Middle frontal gyrus (tissue), 1 donor: ENCODE data around the gene ARPC1A.
"Not testable (repeated sequence)": the region's sequence is repeated elsewhere in the genome, so short reads cannot be mapped to it uniquely, and the experiment has no call there.

ENCODE experiments used
- DNase-seq: peaks from one replicate; pipeline ENCODE4 v3.0.0-alpha.2; 2015; ENCODE audit warnings: low spot score; ENCODE audit errors: extremely low spot score

Gene ARPC1A

DNA sequence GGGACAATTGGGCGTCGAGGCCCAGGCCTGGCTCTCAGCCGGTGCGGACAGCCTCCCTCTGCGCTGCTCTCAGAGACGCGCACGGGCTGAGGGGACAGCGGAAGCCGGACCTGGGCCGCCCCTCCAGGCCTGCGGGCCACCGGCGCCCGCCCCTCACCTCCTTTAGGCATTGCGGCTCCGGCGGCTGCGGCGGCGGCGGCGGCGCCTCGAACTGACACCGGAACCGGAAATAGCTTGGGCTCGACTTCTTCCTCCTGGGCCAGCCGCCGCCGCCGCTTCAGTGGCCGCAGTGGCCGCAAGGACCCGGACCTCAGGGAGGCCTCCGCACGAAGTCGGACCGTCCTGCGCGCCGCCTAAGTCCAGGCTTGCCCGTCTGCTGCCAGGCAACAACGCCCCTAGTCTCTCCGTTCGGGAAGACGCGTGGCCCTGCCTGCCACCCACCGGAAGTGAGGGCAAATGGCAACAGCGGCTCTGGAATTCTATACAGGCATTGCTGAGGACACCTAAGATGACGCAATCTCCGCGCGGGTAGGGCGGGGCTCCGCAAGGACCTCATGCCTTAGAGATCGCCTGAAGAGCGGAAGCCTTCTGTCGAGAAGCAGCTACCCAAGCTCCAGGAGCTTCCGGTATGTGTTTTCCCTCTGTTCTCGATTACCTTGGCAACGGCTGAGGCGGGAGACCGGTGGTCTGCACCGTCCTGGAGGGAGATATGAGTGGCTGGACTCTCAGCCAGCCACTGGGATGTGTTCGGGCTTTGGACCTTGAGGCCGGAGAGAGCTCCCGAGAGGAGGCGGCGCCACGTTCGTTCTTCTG, 82.9 kb downstream of the ARPC1A start, which contains the start of the genes BUD31 and PDAP1:
Gene BUD31, plus strand, starts transcription at position 591 of the 813 bp plus-strand sequence. CDS start 2,124 bp downstream, outside the sequence.
Gene PDAP1, minus strand, starts transcription at position 219 of the 813 bp plus-strand sequence. Its CDS starts 49 bp downstream, at position 170.
- DNase-seq = peak; percentile 91

DNA sequence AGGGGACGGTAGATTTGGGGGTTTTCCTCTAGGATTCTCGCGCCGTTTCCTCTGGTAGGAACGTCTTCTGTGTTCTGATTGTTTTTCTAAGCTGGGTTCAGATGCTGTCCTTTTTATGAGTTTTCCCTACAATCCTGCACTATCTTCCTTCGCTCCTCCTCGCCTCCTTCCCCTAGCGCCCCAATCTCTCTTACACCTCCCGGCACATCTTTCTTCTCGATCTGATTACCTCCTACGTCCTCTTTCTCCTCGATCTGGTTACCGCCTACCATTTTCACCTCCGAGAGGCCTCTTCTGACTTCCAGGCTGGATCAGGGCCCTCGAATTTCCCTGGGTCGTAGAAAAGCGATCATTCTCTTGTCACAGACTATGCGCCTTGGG, 83.5 kb downstream of the ARPC1A start:
- DNase-seq = no peak

DNA sequence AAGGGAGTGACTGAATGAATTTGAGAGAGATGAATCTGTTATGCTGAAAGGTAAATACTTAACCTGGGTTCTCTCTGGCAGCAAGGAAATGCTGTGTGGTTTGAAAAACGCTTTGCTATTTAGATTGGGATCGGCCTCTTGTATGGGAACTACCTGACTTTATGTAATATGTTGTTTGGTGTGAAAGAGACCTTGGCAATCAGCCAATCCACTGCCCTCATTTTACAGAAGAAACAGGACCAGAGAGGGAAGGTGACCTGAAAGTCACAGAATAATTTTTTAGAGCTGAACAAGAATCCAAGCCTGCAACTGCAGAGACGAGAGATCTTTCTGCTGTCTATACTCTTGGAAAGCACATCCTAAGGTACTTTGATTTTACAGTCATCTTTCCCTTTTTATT, 84.1 kb downstream of the ARPC1A start:
- no peak for DNase-seq

DNA sequence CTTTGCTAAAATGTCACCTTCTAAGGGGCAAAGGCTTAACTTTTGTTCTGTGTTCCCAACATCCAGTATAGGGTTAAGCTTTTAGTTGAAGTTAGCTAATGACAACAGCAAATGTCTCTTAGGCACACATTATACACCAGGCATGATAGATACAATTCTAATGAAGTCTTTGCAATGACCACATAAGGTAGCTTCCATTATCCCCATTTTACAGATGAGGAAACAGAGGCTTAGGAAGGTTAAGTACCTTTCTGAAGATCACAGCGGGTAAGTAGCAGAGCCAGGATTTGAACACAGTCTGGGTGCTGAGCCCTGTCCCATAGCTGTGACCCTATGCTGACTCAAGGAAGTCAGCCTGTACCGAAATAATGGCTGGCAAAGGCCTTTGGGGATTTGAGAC, 84.9 kb downstream of the ARPC1A start:
- DNase-seq = no peak

DNA sequence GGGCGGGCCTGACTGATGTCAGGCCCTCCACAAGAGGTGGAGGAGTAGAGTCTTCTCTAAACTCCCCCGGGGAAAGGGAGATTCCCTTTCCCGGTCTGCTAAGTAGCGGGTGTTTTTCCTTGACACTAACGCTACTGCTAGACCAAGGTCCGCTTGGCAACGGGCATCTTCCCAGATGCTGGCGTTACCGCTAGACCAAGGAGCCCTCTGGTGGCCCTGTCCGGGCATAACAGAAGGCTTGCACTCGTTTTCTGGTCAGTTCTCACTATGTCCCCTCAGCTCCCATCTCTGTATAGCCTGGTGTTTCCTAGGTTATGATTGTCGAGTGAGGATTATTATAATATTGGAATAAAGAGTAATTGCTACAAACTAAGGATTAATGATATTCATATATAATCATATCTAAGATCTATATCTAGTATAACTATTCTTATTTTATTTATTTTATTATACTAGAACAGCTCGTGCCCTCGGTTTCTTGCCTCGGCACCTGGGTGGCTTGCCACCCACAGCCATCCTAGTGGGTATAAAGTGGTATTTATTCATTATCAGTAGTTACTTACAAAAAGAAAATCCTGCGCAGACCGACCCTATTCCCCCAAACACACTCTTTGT, 89.9 kb downstream of the ARPC1A start:
- not testable (repeated sequence) for DNase-seq
